Cerebellar cortex (tissue), 1 donor: ENCODE data around the gene COL23A1.

Experiments used
- DNase-seq: peaks from one replicate; pipeline ENCODE4 v3.0.0-alpha.2; 2015; ENCODE audit warnings: low spot score

The COL23A1 gene

DNA sequence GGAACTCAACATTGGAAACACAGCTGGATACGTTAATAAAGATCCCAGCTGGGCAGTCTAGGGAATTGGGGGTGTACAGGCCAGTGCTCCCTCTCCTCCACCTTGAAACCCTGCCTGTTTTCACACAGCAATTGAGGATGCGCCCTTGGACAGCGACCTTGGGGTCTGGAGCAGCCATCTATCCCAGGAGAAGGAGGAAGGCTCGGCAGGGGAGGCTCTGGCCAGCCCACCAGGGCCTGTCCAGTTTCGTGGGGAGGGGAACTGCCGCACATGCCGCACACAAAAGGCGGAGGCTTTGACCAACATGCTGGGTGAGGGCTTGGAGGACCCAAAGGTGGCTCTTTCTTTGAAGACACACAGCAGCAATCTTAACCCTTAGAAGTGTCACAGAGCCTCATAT lies 1.4 kb downstream of the COL23A1 start:
- no peak for DNase-seq

DNA sequence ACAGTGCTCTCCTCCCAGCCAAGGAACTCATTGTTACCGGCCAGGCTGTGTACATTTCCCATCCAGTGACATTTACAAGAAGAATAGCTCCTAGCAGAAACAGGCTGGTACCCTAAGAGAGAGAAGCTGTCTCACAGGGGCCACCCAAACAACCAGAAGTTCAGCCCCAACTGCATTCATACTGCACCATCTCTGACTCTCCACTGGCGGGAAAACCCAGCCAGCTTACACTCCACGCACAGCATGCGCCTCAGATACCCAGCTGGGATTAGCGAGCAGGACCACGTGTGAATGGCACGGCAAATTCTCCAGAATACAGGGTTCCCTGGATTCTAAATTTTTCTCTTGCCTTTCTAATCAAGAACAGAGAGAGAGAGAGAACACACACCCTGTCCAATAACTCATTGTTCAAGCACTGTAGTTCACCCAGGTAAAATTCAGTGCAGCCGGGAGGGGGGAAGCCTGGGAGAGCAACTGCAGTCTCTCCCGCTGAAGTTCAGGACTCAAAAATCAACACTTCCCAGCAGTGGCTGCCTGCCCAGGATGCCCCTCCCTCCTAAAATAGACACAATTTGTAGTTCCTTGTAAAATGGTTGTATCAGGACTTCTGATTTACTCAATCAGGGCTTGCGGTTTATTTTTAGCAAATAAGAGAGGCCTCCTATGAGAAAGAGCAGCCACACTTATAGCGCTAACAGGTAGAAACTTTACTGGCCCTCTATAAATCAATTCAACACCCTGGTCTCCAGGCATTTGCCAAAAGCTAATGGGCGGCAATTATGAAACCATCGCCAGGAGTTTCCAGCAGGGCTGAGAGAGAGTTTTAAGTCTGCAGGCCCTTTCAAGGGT lies 2.2 kb downstream of the COL23A1 start:
- no peak for DNase-seq

DNA sequence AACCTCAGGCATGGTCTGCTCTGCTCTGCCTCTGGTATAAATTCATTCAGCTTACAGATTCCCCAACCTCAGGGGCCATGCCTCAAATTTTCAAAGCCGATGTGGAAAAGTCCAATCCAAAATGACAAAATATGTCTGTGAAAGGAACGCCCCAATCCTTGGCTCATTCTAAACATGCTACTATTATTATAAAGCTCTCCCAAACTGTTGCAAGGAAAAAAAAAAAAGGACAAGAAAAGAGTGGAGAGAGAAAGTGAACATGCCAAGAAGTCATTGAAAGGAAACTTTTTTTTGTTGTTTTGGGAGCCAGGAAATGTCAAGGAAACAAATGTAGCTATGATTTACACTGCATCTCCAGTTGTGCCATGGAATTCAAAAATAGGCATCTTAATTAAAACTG lies 3.8 kb downstream of the COL23A1 start:
- DNase-seq = no peak

DNA sequence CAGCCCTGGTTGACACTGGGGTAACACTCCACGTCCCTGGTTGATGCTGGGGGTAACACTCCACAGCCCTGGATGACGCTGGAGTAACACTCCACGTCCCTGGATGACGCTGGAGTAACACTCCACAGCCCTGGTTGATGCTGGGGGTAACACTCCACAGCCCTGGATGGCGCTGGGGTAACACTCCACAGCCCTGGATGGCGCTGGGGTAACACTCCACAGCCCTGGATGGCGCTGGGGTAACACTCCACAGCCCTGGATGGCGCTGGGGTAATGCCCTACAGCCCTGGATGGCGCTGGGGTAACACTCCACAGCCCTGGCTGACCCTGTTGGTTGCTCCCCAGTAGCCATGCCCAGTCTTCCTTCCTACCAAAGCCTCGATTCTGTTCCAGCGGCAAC lies 4.8 kb downstream of the COL23A1 start:
- peak; percentile 20 for DNase-seq

DNA sequence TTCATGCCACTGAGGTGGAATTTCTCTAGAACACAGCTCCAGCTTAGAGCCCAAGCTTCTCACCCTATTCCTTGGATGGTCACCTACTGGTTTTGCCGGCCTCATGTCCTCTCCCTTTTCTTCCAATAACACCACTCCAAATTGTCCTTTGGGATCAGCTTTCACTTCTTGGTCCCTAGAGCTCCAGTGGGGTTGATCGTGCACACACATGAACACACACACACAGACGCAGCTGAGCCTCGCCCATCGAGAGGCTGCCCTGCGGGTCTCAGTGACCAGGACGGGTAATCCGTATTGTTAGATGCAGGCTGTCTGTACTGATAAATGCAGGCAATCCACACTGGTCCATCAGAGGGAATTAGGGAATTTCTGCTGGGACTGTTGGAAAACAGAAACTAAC lies 6.9 kb downstream of the COL23A1 start:
- no peak for DNase-seq

DNA sequence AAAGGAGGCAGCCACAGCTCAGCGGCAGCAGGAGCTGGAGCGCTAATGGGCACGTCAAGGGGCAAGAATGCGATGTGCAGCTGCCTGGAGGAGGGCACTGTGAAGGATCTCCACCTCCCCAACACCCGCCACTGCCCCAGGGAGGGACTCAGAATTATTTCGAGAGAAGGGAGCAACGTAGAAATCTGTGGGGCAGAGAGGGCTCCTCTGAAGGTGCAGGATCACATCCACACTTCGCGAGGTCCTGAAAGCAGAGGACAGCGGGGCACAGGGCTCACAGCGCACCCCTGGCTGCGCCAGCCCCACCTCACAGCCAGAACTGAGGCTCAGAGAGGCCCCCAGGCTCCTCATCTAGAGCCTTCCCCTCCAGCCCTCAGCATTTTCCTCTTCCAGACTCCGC lies 7.9 kb downstream of the COL23A1 start:
- no peak for DNase-seq

DNA sequence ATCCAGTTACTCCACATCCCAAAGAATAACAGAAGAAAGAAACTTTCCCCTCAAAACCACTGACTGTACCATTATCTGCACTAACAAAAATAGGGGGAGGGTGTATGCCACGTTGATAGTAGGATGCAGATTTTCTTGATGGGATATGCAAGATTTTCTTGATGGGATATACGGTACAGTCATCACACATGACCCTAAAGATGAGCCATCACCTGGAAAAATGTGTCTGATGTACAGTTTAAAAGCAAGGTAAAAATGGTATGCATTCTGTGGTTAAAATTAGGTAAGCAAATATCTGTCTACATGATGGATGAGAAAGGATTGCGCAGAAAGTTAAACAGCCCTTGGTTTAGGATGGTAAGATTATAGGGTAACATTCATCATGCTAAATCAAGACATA lies 8.6 kb downstream of the COL23A1 start:
- no peak for DNase-seq

DNA sequence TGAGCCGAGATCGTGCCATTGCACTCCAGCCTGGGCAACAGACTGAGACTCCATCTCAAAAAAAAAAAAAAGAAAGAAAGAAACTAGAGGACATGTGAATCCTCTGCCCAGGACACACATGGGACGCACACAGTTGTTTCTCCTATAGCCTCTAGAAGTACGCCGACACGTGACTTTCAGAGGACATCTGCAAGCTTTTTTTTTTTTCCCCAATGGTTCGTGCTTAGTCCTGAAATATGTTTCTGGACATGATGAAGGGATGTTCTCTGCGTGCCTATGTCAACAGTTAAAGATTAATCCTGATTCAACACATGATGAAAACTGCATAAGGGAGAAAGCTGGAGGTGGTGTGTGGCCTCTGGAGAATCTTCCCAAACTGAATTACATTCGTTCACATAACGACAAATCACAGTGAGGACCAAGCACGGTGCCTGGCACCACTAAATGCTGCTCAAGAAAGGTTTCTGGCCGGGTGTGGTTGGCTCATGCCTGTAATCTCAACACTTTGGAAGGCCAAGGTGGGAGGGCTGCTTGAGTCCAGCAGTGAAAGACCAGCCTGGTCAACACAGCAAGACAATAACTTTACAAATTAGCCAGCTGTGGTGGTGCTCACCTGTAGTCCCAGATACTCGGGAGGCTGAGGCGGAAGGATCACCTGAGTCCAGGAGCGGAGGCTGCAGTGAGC lies 9.8 kb downstream of the COL23A1 start:
- DNase-seq = no peak

DNA sequence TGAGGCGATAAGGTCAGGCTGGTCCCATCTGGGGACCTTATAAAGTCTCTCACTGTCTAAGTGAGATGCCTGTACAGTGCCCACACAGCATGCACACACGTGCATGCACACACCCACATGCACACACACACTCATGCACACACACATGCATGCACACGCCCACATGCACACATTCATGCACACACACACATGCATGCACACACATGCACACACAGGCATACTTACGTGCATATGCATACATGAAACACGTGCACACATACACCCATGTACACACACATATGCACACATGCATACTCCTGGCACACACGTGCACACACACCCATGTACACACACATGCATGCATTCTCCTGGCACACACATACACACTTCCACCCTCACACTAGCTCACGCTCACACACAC lies 12.2 kb downstream of the COL23A1 start:
- DNase-seq = no peak

DNA sequence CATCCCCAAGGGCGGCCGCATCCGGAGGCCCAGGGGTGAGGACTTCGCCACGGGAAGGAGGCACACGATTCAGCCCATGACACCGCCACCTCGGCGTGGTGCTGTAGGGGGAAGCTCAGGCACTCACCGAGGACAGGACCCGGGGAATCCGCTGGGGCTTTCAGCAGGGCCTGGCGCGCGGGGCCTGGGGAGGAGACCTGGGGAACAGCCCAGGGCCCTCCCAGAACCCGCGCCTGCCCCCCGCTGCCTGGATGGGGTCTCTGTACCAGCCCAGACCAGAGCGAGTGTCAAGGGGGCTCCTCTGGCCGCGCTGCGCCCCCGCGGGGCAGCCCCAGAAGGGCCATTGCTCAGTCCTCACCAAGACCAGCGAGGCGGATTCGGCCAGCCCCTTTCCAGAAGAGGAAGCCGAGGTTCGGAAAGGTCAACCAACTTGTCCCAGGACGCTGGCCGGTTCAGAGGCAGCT lies 12.8 kb downstream of the COL23A1 start:
- peak; percentile 22 for DNase-seq

DNA sequence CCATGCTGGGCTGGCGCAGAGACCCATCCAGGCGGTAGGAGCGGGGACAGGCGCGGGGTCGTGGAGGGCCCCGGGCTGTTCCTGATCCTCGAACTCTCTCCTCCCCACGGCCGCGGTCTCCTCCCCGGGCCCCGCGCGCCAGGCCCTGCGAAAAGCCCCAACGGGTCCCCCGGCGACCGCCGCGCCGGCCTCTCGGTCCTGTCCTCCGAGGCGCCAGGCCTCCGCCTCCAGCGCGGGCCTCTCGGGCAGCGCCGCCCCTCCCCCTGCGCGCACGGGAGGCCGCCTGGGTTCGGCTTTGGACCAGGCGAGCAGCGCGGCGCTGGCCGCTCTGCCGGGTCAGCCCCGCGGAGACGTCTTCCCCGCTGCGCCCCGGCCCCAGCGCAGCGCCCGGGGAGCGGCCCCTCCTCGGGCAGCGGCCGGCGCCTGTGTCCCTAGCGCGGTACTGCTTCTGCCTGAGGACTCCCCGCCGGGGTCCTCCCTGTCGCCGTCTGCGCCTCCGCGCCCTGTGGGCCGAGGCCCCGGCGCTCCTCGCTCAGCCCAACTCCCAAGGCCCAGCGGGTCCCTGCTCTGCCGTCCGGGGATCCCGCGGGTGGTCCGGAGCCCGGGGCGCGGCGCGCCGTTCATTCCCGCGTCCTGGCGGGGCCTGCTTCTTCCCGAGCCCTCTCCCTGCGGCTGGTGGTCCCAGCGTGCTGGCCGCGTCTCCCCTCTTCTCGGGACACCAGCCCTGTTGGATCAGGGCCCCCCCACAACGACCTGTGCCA lies 13.4 kb downstream of the COL23A1 start:
- no peak for DNase-seq

DNA sequence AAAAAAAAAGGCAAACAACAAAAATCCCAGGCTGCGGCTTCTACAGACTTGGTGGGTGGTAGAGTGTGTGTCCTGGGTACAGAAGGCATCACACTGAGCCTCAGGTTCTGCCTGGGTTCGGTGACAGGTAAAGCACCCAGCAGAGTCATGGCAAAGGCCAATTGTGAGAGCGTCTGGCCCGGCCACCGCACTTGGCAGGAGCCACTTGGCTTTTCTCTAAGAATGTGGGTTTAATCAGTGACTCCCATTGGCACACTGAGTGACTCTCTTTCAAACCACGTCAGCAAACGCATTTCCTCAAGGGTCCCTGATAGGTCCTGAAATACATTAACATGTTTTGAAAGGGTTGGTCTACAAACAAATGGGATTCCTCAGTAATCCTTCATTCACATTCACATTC lies 17.0 kb downstream of the COL23A1 start:
- no peak for DNase-seq

DNA sequence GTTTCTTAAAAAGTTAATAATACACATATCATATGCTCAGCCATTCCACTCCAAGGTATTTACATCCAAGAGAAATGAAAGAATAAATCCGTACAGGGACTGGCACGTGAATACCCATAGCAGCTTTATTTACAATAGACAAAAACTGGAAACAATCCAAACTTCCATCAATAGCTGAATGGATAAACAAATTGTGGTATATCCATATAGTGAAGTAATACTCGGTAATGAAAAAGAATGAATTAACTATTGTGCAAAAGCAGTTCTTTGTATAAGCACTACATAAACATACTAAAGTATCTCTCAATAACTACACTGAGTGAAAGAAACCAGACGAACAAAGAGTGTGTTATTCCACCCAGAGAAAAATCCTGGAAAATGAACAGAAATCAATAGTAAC lies 17.6 kb downstream of the COL23A1 start:
- DNase-seq = no peak

DNA sequence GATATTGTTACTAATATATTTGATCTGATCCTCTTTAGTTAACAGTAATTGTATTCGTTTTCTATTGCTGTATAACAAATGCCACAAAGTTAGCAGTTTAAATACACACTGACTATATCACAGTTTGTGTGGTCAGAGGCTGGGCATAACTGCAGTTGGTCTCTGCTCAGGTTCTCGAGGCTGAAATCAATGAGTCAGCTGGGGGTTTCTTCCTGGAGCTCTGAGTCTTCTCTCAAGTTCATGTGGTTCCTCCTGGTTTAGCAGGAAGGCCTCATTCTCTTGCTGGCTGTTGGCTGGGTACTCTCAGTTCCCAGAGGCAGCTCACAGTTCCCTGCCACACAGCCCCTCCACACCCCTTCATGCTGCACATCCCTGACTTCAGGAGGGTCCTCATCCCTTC lies 20.7 kb downstream of the COL23A1 start:
- no peak for DNase-seq

DNA sequence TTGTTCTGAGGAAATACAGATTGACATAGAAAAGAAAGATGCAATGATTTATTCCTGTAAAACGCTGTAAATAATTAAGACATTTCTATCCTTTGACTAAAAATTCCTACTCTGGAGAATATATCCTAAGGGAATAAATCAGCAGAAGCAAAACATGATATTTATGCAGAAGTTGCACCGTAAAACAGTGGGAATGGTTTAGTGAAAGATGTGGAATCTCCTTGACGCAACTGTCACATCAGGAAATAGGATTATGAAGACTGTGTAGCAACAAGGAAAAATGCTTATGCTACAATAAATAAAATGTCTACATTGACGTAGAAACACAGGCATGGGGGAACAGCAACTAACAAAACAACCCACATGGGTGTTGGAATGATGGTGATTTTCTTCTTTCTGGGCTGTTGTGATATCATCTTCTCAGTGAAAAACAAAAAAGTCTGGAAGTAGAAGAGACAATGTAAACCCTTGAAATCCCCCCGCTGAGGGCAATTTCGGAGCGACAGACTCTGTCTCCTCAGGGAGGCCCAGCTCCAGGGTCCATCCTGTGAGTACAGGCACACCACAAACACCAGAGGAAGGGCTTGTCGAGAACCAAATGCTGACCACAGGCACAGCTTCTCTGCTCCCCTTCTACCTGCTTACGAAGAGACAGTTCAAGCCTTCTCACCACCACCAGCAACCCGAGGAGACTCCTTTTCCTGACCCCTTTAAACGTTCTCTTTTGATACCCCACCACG lies 25.2 kb downstream of the COL23A1 start:
- DNase-seq = no peak

DNA sequence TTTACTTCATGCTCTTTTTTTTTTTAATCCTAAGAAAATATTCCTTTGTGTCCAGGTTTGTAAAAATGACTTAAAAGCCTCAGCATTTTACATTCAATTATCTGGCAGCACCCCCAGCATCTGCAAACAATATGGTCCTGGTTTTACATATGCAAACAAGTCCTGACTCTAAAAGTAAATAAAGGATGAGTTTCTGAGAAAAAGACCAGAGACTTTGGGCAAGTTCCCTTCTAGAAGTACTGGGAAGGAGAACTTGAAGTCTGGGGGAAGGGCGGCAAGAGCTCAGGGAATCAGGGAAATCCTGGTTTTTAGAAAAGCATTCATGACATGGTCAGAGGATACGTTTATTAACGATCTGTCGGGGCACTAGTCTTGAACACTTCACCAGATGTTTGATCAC lies 25.8 kb downstream of the COL23A1 start:
- DNase-seq = no peak

DNA sequence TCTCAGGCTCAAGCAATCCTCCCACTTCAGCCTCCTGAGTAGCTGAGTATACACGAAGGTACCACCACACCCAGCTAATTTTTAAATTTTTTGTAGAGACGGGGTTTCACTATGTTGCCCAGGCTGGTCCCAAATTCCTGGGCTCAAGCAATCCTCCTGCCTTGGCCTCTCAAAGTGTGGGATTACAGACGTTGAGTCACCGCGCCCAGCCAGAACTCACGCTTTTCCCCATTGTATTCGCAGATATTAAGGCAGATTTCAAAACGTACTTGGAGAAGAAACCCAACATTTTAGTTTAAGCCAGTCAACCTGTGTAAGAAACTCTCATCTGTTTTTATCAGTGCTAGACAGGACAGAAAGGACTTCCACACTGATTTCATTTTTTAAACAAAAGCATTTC lies 26.6 kb downstream of the COL23A1 start:
- no peak for DNase-seq

DNA sequence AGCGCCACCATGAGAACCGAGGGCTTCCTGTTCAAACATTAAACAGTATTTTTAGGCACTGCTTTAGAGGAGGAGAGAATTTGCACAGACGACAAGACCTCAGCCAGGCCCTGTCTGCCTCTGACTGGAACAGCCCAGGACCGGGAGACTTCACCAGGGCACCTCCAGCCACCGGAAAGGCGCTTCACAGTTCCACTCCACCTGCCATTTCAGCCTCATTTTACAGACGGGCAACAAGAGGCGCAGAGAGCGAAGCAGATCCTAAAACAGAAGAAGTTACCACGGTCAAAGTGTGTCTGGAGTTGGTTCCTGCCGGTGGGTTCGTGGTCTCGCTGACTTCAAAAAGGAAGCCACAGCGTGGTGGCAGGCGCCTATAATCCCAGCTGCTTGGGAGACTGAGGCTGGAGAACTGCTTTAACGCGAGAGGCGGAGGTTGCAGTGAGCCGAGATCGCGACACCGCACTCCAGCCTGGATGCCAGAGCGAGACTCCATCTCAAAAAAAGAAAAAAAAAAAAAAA lies 28.4 kb downstream of the COL23A1 start:
- DNase-seq = no peak

DNA sequence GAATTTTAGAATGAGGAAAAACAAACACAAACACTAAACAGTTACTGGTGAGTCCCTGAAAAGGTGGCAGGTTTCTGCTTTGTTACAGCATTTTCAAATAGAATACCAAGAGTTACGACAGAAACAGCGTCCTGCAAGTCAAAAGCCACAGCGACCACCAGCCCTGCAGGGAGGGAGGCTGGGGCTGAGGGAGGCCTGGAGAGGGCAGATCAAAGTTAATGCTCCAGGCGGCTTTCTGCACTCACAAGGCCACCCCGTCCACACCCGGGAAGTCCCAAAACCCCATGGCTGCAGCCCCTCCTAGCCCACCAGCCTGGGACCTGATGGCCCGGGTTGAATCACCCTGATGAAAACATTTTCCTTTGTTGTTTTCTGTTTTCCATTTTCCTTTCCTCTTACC lies 29.3 kb downstream of the COL23A1 start:
- DNase-seq = no peak

DNA sequence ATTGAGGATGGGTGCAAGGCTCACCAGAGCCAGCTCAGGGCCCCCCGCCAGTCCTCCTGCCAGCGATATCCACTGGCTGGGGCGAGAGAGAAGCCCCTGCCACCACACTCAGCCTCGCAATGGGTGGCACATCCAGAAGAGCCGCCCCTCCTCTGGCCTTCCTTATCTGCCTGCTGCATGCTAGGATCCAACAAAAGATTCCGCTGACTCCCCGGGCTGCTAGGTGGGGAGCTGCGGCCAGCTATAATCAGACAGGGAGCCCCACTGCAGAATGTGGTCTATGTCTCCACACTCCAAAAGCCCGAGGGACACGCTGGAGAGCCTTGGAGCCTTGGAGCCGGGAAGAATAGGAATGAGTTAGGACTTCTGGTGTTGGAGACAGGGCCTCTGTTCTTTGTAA lies 32.8 kb downstream of the COL23A1 start:
- no peak for DNase-seq

DNA sequence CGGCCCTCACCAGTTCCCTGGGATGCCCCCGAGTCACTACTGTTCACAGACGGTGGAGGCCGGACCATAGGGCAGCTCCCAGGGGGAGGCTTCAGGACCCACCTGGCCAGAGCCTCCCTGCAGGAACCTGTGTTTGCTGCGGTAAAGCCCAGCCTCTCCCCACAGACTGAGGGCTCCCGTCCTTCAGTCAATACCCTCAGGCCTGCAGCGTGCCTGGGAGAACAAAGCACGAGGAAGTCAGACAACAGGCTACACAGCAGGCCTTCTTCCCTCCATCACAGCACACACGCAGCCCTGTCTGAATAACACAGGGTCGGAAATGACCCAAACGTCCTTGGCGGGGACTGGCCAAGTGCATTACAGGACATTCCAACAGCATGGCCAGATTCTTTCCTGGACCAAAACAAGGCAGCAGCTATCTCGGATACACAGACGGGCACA lies 34.4 kb downstream of the COL23A1 start:
- no peak for DNase-seq

DNA sequence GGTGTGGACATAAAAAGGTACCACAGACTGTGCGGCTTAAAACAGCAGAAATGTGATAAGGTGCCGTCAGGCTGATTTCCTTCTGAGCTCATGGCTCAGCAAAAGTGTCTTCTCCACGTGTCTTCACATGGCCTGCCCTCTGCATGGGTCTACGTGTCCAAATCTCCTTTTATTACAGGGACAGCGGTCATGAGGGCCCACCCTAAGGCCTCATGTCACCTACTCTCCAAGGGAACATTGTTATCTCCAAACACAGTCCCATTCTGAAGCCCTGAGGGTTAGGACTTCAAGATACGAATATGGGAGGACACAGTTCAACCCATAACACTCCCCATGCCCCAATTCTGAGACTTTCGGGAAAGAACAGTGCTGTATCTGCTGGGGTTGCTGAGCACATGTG lies 35.2 kb downstream of the COL23A1 start:
- no peak for DNase-seq
